Esophagus mucosa (tissue), 1 donor: ENCODE measurements around the gene LOX. TPM values are rescaled to one million over a fixed set of nuclear protein-coding genes. Genes with fewer than 3 reads are reported as not detected.

Experiments used
- ATAC-seq: fragments of 200-7000 bp; cut with Tn5 transposase; one replicate; pipeline ENCODE4 v1.9.1; 2020
- total RNA-seq: library from RNA; stranded (reverse); gene quantifications from one replicate; pipeline ENCODE4 v1.2.4, GENCODE V29; 2023
- donor health status: DM: yes; HTN: yes; CAD: no.

Gene LOX, protein sequence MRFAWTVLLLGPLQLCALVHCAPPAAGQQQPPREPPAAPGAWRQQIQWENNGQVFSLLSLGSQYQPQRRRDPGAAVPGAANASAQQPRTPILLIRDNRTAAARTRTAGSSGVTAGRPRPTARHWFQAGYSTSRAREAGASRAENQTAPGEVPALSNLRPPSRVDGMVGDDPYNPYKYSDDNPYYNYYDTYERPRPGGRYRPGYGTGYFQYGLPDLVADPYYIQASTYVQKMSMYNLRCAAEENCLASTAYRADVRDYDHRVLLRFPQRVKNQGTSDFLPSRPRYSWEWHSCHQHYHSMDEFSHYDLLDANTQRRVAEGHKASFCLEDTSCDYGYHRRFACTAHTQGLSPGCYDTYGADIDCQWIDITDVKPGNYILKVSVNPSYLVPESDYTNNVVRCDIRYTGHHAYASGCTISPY
- 6.6 TPM for total RNA-seq

DNA sequence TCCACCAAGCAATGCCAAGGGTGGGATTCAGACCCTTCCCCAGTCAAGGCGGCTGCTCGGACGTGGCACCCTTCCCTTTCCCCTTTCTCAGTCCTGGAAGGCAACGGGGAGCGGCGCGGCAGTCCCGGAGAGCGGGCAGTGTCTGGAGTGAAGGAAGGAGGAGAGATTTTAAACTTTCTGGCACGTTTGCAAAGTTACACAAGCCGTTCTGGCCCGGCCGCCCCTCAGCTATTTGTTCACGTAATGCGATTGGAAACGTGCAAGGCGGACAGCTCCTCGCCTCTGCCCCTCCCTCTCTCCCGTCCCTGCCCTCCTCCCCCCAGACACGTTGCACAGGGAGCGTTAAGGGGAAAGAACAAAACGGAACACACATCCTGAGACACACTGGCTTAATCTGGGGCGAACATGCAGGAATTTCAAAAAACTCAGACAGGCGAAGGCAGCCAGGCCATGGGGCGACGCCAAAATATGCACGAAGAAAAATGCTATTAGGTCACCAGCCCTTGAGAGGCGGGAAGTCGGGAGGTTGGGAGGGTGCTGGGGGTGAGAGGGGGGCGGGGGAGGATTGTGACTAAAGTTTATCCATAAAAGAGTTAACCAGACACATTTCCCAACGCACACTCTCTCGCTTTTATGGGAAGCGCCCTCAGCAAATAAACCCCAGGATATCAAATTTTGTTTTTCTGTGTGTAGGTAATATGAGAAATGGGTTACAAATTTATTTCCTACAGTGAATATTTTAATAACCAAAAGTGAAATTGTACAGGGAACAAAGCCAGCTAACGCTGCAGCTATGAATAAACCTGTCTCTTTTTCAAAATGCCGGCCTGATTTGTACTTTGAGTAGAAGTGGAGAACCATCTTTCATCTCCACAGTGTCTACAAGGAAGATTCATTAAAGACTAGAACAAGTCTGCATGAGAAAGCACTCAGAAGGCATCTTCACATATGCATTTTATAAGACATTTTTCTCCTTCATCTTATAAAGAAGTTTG lies at the start of gene LOX:
TSS of gene LOX (minus strand) at position 144 of the 995 bp plus-strand sequence. CDS start 274 bp downstream, outside the sequence.
- ATAC-seq, result peak; percentile 64

GRCh38 chr5:122126756-122127321 lies 48.8 kb upstream of the LOX start:
- no peak for ATAC-seq

- ATAC-seq, result no peak
Observed at GRCh38 chr5:122126177-122126755, 48.2 kb upstream of the LOX start.

DNA sequence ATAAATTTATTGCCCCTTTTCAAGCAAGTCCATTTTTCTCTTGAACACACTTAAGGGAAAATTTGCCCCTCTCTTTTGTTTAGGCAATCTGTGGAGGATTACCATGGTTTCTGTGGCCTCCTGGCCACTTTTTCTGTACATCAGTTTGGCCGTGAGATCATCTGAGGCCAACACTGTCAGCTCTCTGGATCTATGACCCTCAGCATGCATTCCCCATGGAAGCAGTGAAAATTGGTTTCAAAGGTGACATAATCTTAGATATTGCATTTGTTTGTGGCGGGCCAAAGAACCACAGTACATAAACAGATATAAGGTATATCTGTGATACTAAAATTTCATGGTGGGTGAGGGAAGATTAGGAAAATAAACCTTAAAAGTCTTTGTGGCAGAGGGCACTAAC lies 46.7 kb upstream of the LOX start:
- no peak for ATAC-seq

GRCh38 chr5:122121479-122122465 lies 43.7 kb upstream of the LOX start:
- peak; percentile 79 for ATAC-seq

GRCh38 chr5:122120957-122121356 lies 42.9 kb upstream of the LOX start:
- peak; percentile 92 for ATAC-seq

DNA sequence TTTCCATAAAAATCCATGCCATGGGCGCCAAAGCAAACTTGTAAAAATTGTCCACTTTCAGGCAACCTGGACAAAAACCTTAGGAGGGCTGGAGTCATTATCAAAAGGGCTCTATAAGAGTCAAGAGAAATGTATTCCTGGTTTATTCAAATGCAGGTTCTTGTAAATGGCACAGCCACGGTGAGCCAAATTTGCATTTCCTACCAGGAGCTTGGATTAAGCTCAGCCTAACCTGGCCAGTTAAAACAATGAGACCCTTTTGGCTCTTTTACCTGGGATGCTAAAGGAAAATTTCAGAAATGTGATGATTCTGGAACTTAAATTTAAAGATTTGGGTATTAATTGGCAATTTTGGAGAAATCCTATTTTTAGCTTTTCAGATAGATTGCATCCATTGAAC lies 42.4 kb upstream of the LOX start:
- no peak for ATAC-seq

- no peak for ATAC-seq
Observed at GRCh38 chr5:122119205-122119604, 41.1 kb upstream of the LOX start.

GRCh38 chr5:122118356-122118948 lies 40.4 kb upstream of the LOX start:
- ATAC-seq, result no peak

DNA sequence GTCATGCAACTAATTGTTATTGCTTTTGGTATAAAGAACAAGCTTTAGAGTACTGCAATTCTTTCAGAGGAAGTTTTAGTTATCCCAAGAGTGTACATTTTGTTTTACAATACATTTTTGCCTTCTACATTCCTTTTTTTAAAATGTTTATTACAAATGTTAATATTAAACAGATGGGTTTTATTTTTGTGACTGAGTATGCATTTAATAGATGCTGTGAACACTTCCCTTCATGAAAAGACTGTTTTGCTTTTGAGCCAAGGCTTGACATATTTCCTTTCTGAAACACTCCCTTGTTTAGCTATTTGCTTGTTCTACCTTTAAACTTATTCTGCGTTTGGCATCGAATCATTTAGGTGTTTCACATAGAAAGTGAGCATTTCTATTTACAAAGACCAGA lies 36.4 kb upstream of the LOX start:
- no peak for ATAC-seq

GRCh38 chr5:122112733-122113558 lies 34.9 kb upstream of the LOX start:
- no peak for ATAC-seq

DNA sequence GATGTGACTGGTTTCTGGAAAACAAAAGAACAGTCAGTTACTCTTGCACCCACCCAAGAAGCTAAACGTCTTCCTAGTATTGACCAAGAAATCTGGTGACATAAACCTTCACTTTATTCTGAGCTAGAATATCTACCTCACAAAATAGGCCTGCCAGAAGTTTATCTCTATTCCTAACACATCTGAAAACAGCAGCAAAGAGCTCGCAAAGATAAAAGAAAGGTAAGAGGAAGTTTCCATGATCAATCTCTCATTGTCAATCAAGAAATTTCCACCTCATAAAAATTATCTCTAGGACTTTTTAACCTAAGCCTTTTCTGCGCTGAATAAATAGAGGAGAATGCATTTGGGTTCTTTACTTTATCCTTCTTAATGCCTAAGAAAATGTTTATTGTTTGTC lies 34.0 kb upstream of the LOX start:
- no peak for ATAC-seq

DNA sequence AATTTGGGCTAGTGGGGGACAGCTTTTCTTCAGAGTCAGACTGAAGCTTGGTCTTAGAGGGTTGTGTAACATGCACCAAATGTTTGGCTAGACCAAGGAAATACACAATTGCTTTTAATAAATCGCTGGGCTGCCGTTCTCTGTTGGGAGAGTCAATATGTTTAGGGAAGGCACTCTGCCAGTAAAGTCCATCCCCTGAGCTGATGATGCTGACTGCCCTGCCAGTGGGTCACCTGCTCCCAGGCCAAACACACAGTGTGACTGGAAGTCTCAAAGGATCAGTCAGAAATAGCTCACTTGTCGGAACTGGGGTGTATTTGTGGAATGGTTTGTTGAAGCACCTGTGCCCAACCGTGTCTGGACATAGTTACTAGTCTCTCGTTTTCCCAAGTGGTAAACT lies 33.4 kb upstream of the LOX start:
- ATAC-seq, result no peak

- peak; percentile 77 for ATAC-seq
Observed at GRCh38 chr5:122110987-122111386, 32.9 kb upstream of the LOX start.

- no peak for ATAC-seq
Observed at GRCh38 chr5:122107016-122107415, 29.0 kb upstream of the LOX start.

- ATAC-seq, result no peak
Observed at GRCh38 chr5:122105909-122106308, 27.9 kb upstream of the LOX start.

- peak; percentile 49 for ATAC-seq
Observed at GRCh38 chr5:122102825-122103224, 24.8 kb upstream of the LOX start.

GRCh38 chr5:122101636-122102285 lies 23.7 kb upstream of the LOX start:
- ATAC-seq, result peak; percentile 68

DNA sequence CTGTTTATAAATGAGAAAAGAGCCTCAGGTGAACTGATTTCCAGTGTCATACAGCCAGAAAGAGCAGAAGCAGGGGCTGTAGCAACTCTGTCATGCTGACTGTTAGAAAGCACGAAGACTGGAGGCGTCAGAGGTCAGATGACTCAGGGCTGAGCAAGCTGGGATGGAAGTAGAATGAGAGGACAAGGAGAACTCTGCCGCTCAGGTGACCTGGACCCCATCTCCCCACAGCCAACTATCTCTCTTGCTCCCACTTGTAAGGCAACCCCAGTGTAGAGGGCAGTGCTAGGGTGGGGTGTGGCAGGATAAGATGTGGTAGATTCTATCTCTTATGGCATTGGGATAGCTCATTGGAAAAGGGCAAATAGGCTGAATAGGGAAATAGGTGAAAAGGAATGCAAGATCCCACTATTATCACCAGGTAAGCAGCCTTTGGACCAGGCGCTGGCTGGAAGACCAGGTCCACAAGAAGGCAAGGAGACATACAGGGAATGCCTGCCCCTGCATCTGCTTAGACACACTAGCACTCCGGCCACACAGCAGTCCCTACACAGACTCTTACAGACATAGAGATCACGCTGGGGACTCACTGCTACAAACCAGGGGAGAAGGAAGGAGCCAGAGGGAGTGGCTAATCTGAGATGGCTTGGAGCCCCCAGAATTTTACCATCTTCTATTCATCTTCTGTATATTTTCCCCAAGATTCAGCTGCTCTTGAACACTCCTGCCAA lies 21.2 kb upstream of the LOX start:
- peak; percentile 52 for ATAC-seq
